Subcutaneous adipose tissue (tissue), 4 donors: ENCODE measurements around the gene TMC3. TPM values are rescaled to one million over a fixed set of nuclear protein-coding genes. Genes with fewer than 3 reads are reported as not detected.

ENCODE experiments used
- total RNA-seq, 4 donors: library from RNA; depleted of rRNA; stranded (reverse); fragments of >200 nt; gene quantifications; one replicate each; pipeline ENCODE4 v1.1.0, GENCODE V29; 2016
- TF ChIP-seq, protein P1 (sequence below): fragments of 450-650 bp; IDR thresholded peaks from one replicate; pipeline ENCODE4 v1.5.1; 2016; ENCODE audit warnings: low read depth, mild to moderate bottlenecking, control low read depth, antibody characterized with exemption, moderate library complexity

Gene TMC3
- total RNA-seq, 4 donors from 2014 or later, result not detected

- TF ChIP-seq, protein P1, sequence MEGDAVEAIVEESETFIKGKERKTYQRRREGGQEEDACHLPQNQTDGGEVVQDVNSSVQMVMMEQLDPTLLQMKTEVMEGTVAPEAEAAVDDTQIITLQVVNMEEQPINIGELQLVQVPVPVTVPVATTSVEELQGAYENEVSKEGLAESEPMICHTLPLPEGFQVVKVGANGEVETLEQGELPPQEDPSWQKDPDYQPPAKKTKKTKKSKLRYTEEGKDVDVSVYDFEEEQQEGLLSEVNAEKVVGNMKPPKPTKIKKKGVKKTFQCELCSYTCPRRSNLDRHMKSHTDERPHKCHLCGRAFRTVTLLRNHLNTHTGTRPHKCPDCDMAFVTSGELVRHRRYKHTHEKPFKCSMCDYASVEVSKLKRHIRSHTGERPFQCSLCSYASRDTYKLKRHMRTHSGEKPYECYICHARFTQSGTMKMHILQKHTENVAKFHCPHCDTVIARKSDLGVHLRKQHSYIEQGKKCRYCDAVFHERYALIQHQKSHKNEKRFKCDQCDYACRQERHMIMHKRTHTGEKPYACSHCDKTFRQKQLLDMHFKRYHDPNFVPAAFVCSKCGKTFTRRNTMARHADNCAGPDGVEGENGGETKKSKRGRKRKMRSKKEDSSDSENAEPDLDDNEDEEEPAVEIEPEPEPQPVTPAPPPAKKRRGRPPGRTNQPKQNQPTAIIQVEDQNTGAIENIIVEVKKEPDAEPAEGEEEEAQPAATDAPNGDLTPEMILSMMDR, result no peak
Measured at GRCh38 chr15:81309647-81310450, 64.2 kb downstream of the TMC3 start.

- TF ChIP-seq, protein P1, result no peak
Measured at GRCh38 chr15:81308260-81308659, 65.8 kb downstream of the TMC3 start.

DNA sequence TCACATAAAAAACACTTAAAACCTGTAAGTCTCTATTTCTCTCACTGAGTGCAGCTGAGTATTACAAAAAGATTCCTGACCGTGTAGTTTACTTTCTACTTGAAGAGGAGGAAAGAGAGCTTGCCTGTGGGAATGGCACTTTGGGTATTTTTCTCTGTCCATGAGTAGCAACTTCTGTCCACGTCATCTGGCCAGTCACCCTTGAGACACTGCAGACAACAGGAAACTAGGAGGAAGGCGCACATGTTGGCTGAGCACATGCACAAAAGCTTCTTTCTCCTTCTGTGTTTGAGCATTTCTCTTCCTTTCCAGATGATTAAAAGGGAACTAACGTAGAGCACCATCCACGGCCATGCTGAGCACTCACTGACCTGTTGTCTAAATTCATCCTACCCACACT is 69.8 kb downstream of the TMC3 start:
- TF ChIP-seq, protein P1, result no peak

- TF ChIP-seq, protein P1, result no peak
Measured at GRCh38 chr15:81303244-81304225, 70.5 kb downstream of the TMC3 start.

GRCh38 chr15:81302701-81303109 is 71.3 kb downstream of the TMC3 start:
- TF ChIP-seq, protein P1, result no peak

DNA sequence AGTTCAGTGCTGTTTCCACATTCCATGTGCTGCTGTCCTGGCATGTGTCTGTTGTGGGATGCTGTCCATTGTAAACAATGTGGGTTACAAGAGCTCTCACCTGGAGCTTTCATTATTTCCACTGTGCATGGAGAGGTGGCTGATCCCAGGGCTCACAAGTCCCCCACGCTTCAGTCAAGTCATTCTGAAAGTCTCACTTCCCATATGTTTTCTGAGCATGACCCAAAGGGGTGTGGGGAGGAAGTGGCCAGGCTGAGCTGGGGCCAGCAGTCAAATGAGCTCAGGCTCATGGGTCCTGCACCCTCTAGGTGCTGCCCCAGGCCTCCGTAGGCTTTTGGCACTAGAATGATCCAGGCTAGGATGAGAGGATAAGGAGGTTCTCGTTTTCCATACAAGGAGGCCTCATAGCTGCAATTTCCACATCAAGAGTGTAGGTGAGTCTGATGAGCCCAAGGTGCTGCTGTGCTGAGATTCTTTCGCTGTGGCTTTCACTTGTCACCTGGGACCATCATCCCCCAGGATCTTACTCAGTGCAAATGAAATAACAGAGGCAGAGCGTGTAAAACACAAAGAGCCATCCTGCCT is 72.1 kb downstream of the TMC3 start:
- TF ChIP-seq, protein P1, result no peak
